GM08714 (cell line): Measurements from ENCODE around the gene RCOR1.
A peak's percentile ranks its signal among the peaks of the same experiment; 100 is the strongest.

Experiments used
- H3K4me3 ChIP-seq: fragments of 200-500 bp; sonication (Bioruptor generic); 2 replicates; pipeline ENCODE4 v1.5.1; 2014; ENCODE audit warnings: mild to moderate bottlenecking, low read length, inconsistent platforms
- ZNF274 ChIP-seq: IDR thresholded peaks from 2 replicates; pipeline ENCODE4 v1.6.1; 2012; ENCODE audit warnings: mild to moderate bottlenecking, low read depth, low read length

Gene RCOR1

GRCh38 chr14:102578821-102579220 is 13.6 kb upstream of the RCOR1 start:
- no peak overlapping the region for H3K4me3 ChIP-seq
- TF ChIP-seq ZNF274, result no peak

GRCh38 chr14:102579696-102580549 is 12.5 kb upstream of the RCOR1 start:
- TF ChIP-seq ZNF274, result no peak
- H3K4me3 ChIP-seq, result no peak overlapping the region

GRCh38 chr14:102580550-102581110 is 11.8 kb upstream of the RCOR1 start:
- no peak overlapping the region for H3K4me3 ChIP-seq
- TF ChIP-seq ZNF274, result no peak

GRCh38 chr14:102581193-102581592 is 11.3 kb upstream of the RCOR1 start:
- no peak for TF ChIP-seq ZNF274
- H3K4me3 ChIP-seq, result no peak overlapping the region

GRCh38 chr14:102583726-102584125 is 8.7 kb upstream of the RCOR1 start:
- no peak for TF ChIP-seq ZNF274
- no peak overlapping the region for H3K4me3 ChIP-seq

- H3K4me3 ChIP-seq, result no peak overlapping the region
- TF ChIP-seq ZNF274, result no peak
Observed at GRCh38 chr14:102584871-102585869, 7.3 kb upstream of the RCOR1 start.

GRCh38 chr14:102586420-102587104 is 5.9 kb upstream of the RCOR1 start:
- H3K4me3 ChIP-seq, result no peak overlapping the region
- TF ChIP-seq ZNF274, result no peak

- TF ChIP-seq ZNF274, result no peak
- H3K4me3 ChIP-seq, result no peak overlapping the region
Observed at GRCh38 chr14:102588821-102589220, 3.6 kb upstream of the RCOR1 start.

GRCh38 chr14:102589761-102590290 is 2.6 kb upstream of the RCOR1 start:
- H3K4me3 ChIP-seq, result no peak overlapping the region
- TF ChIP-seq ZNF274, result no peak

GRCh38 chr14:102590667-102591099 is 1.8 kb upstream of the RCOR1 start:
- H3K4me3 ChIP-seq, result peak overlapping the region; percentile 92; the same call in 1 of the 2 replicates
- TF ChIP-seq ZNF274, result no peak

- H3K4me3 ChIP-seq, result peak overlapping the region; percentile 92
- no peak for TF ChIP-seq ZNF274
Observed at GRCh38 chr14:102591372-102591943, 991 bp upstream of the RCOR1 start.

- peak overlapping the region; percentile 95 for H3K4me3 ChIP-seq
- TF ChIP-seq ZNF274, result no peak
Observed at GRCh38 chr14:102592763-102593060, 263 bp downstream of the RCOR1 start.
